HG03060 (cell line): ENCODE data around the gene SLC22A25.
"Not testable (repeated sequence)": the region's sequence is repeated elsewhere in the genome, so short reads cannot be mapped to it uniquely, and the experiment has no call there.

Experiments used
- ATAC-seq: cut with Tn5 transposase; IDR thresholded peaks from one replicate; pipeline ENCODE4 v1.9.1; 2021; ENCODE audit warnings: low read depth, moderate number of reproducible peaks; ENCODE audit not compliant: unreplicated experiment

The SLC22A25 gene

GRCh38 chr11:63243533-63243932, at the start of gene SLC22A25:
SLC22A25 (minus strand) TSS chr11:63243599; CDS start chr11:63229652, 13,947 bp downstream.
- no peak for ATAC-seq

GRCh38 chr11:63290285-63290684, 46.9 kb upstream of the SLC22A25 start:
- no peak for ATAC-seq

- no peak for ATAC-seq
Measured at GRCh38 chr11:63289658-63290057, 46.3 kb upstream of the SLC22A25 start.

- no peak for ATAC-seq
Measured at GRCh38 chr11:63282579-63282978, 39.2 kb upstream of the SLC22A25 start.

- ATAC-seq, result no peak
Measured at GRCh38 chr11:63280920-63281319, 37.5 kb upstream of the SLC22A25 start.

- no peak for ATAC-seq
Measured at GRCh38 chr11:63277345-63277943, 34.0 kb upstream of the SLC22A25 start.

- ATAC-seq, result no peak
Measured at GRCh38 chr11:63274776-63275175, 31.4 kb upstream of the SLC22A25 start.

GRCh38 chr11:63273685-63274084, 30.3 kb upstream of the SLC22A25 start:
- no peak for ATAC-seq

GRCh38 chr11:63262547-63262946, 19.1 kb upstream of the SLC22A25 start:
- no peak for ATAC-seq

- ATAC-seq, result no peak
Measured at GRCh38 chr11:63251312-63251711, 7.9 kb upstream of the SLC22A25 start.

- ATAC-seq, result no peak
Measured at GRCh38 chr11:63250162-63251050, 7.0 kb upstream of the SLC22A25 start.

GRCh38 chr11:63248966-63249365, 5.6 kb upstream of the SLC22A25 start:
- no peak for ATAC-seq

GRCh38 chr11:63247237-63248002, 4.0 kb upstream of the SLC22A25 start:
- ATAC-seq, result not testable (repeated sequence)

GRCh38 chr11:63246045-63246444, 2.6 kb upstream of the SLC22A25 start:
- ATAC-seq, result no peak

GRCh38 chr11:63244862-63245261, 1.5 kb upstream of the SLC22A25 start:
- ATAC-seq, result no peak

- ATAC-seq, result no peak
Measured at GRCh38 chr11:63242089-63242781, 1.2 kb downstream of the SLC22A25 start.

GRCh38 chr11:63240791-63241379, 2.5 kb downstream of the SLC22A25 start:
- no peak for ATAC-seq

- no peak for ATAC-seq
Measured at GRCh38 chr11:63240098-63240497, 3.3 kb downstream of the SLC22A25 start.

GRCh38 chr11:63239254-63239653, 4.1 kb downstream of the SLC22A25 start:
- no peak for ATAC-seq

GRCh38 chr11:63237413-63237812, 6.0 kb downstream of the SLC22A25 start:
- no peak for ATAC-seq
